Psoas muscle (tissue), 8 donors: ENCODE data around the gene TAX1BP3. TPM values are rescaled to one million over a fixed set of nuclear protein-coding genes. Genes with fewer than 3 reads are reported as not detected.
A peak's percentile ranks its signal among the peaks of the same experiment; 100 is the strongest.

Experiments
- ATAC-seq, 4 donors: fragments of 200-7000 bp; cut with Tn5 transposase; one replicate each; pipeline ENCODE4 v1.9.1; 2020; ENCODE audit warnings: moderate library complexity in 3 of 4, mild to moderate bottlenecking in 2 of 4
- DNase-seq, 2 donors: peaks; one replicate each; pipeline ENCODE4 v3.0.0-alpha.2; 2020
- H3K27ac ChIP-seq: fragments of 200-600 bp; one replicate; pipeline ENCODE4 v1.8.0; 2022
- H3K27me3 ChIP-seq, 3 donors: fragments of 200-600 bp in 1 of 3; one replicate each; pipeline versions ENCODE4 v1.6.1 to v1.8.0; 2013 to 2022; ENCODE audit warnings: low read length in 2 of 3, mild to moderate bottlenecking in 2 of 3, moderate library complexity in 1 of 3; ENCODE audit not compliant: insufficient read depth in 3 of 3
- H3K36me3 ChIP-seq, 2 donors: fragments of 200-600 bp in 1 of 2; one replicate each; pipeline versions ENCODE4 v1.6.1 to v1.8.0; 2013 to 2022; ENCODE audit warnings: low read depth in 1 of 2, mild to moderate bottlenecking in 1 of 2, moderate library complexity in 1 of 2; ENCODE audit not compliant: insufficient read depth in 1 of 2
- H3K4me1 ChIP-seq: fragments of 200-600 bp; one replicate; pipeline ENCODE4 v1.8.0; 2022
- H3K4me3 ChIP-seq: fragments of 200-600 bp; one replicate; pipeline ENCODE4 v1.8.0; 2022; ENCODE audit warnings: mild to moderate bottlenecking
- H3K9me3 ChIP-seq: fragments of 200-600 bp; one replicate; pipeline ENCODE4 v1.8.0; 2022
- WGBS, 3 donors: extraction: QIAGEN DNeasy Blood & Tissue Kit; methylation state at CpG; one replicate each; pipeline versions ENCODE4 v1.1.6 to v1.1.7; 2013; 5-methylcytosine and 5-hydroxymethylcytosine counted together
- intact Hi-C, 2 donors: fragments of 100-400 bp; cut with DNase I; formaldehyde crosslinking; loops; one replicate each; pipeline versions ENCODE4 v1.11.0 to v1.14.2; 2022
- polyA plus RNA-seq, 3 donors: library from polyadenylated mRNA; stranded (reverse); fragments of 200-250 nt; gene quantifications; one replicate each; pipeline ENCODE4 v1.2.3, GENCODE V29; 2013
- total RNA-seq, 4 donors: library from RNA; stranded (reverse); fragmentation: NEBNext Ultra II Directional in 2 of 4; extraction: Animal tissue kit (Norgen Biotek cat#: 25700) in 2 of 4; gene quantifications; one replicate each; pipeline versions ENCODE4 v1.2.1 to v1.2.4, GENCODE V29; 2021 to 2023
- TF ChIP-seq, protein P1 (sequence below): fragments of 200-600 bp; IDR thresholded peaks from one replicate; pipeline ENCODE4 v1.8.0; 2022; ENCODE audit warnings: antibody characterized with exemption
- donor health status: healthy with polysubstance abuse.
- donor health status: DM: no; HTN: no; CAD: no; lungs with moderate emphysema.
- donor health status: Bipolar disorder and iron deficiency.
- donor health status: healthy.
- donor health status: DM: yes; HTN: yes; CAD: no.
- donor health status: DM: no; HTN: no; CAD: no.
- donor health status: DM: no; HTN: no; CAD: no.
- donor health status: DM: yes; HTN: yes; CAD: no.

Gene TAX1BP3
- total and polyA plus RNA-seq, 7 donors: 20.4 to 75.7 (median 23.9) TPM

- intact Hi-C loops: no loop called here
- no peak for DNase-seq
- peaks cover 18% of the 10 kb centered on the region for H3K4me1 ChIP-seq
- no peak overlapping the region for H3K27ac ChIP-seq
- TF ChIP-seq, protein P1, sequence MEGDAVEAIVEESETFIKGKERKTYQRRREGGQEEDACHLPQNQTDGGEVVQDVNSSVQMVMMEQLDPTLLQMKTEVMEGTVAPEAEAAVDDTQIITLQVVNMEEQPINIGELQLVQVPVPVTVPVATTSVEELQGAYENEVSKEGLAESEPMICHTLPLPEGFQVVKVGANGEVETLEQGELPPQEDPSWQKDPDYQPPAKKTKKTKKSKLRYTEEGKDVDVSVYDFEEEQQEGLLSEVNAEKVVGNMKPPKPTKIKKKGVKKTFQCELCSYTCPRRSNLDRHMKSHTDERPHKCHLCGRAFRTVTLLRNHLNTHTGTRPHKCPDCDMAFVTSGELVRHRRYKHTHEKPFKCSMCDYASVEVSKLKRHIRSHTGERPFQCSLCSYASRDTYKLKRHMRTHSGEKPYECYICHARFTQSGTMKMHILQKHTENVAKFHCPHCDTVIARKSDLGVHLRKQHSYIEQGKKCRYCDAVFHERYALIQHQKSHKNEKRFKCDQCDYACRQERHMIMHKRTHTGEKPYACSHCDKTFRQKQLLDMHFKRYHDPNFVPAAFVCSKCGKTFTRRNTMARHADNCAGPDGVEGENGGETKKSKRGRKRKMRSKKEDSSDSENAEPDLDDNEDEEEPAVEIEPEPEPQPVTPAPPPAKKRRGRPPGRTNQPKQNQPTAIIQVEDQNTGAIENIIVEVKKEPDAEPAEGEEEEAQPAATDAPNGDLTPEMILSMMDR: no peak
- peaks cover 0 to 62% of the 10 kb centered on the region in 2 donors for H3K36me3 ChIP-seq
- no peak for ATAC-seq
- H3K9me3 ChIP-seq: no peaks in the 10 kb centered on the region
- H3K27me3 ChIP-seq: no peaks in the 10 kb centered on the region
- WGBS, 3 donors: 85 to 90% (median 86%) methylated on average over 15 to 16 of the region's 16 CpGs
- no peak overlapping the region for H3K4me3 ChIP-seq
Observed at GRCh38 chr17:3656755-3657587, 11.4 kb downstream of the TAX1BP3 start.

GRCh38 chr17:3656353-3656752, 12.0 kb downstream of the TAX1BP3 start:
- WGBS, 3 donors: 86 to 91% (median 90%) methylated on average over 14 to 16 of the region's 16 CpGs
- no peak for DNase-seq
- Histone ChIP-seq H3K9me3 (no peaks in the 10 kb centered on the region), H3K27me3 (no peaks in the 10 kb centered on the region), H3K4me3 (no peak overlapping the region), H3K27ac (no peak overlapping the region), H3K36me3 (peaks cover 0 to 60% of the 10 kb centered on the region in 2 donors), H3K4me1 (peaks cover 18% of the 10 kb centered on the region)
- no peak for ATAC-seq
- TF ChIP-seq, protein P1: no peak
- intact Hi-C loops: no loop called here

GRCh38 chr17:3655766-3656165, 12.6 kb downstream of the TAX1BP3 start:
- Histone ChIP-seq H3K27me3 (no peaks in the 10 kb centered on the region), H3K4me1 (peaks cover 18% of the 10 kb centered on the region), H3K27ac (no peak overlapping the region), H3K36me3 (peaks cover 0 to 60% of the 10 kb centered on the region in 2 donors), H3K4me3 (no peak overlapping the region), H3K9me3 (no peaks in the 10 kb centered on the region)
- intact Hi-C loops: no loop called here
- TF ChIP-seq, protein P1: no peak
- 87 to 92% (median 90%) methylated on average over 8 to 11 of the region's 11 CpGs for WGBS, 3 donors
- ATAC-seq (no peak), DNase-seq (no peak)

DNA sequence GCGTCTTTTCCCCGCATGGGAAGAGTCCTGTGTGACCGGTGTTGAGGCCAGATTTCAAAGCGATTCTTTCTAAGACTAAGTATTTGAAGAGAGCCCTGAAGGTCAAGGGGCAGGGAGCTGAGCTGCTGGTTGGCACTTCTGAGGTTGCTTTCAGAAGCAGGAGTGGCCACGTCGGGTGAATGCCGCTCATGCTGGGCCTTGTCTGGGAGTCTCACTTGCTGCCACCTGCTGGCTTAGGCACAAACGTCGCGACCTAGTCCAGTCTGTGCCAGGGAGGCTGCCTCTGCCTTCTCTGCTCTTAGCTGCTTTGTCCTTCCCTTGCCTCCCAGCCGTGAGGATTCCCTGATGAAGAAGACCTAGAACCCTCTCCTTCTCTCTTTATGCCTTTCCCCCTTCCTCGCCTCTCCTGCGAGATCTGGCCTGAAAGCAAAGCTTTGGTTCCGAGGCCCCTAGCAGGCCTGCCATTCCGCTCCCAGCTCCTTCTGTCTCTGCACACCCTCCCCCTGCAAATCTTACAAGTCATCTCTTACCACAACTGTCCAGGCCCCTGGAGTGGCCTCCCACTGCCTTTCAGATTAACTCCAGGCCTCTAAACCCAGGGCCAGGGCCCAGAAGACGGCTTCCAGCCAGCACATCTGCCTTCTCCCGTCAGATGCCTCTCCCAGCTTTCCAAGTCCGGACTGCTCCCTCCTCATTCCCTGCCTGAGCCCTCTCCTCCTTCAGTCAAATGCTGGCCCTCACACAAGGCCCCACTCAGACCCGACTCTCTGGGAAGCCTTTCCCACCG, 20.4 kb downstream of the TAX1BP3 start:
- DNase-seq: peak in 1 of 2 donors; percentile 72
- no peaks in the 10 kb centered on the region for H3K27me3 ChIP-seq
- 52 to 63% (median 53%) methylated on average over 20 of the region's 20 CpGs for WGBS, 3 donors
- TF ChIP-seq, protein P1: peak; percentile 49
- intact Hi-C loops: no loop called here
- no peak overlapping the region for H3K27ac ChIP-seq
- no peaks in the 10 kb centered on the region for H3K4me1 ChIP-seq
- ATAC-seq: peak; percentile 74 to 84 (median 82)
- H3K9me3 ChIP-seq: no peaks in the 10 kb centered on the region
- H3K4me3 ChIP-seq: no peak overlapping the region
- H3K36me3 ChIP-seq: peaks cover 0 to 84% of the 10 kb centered on the region in 2 donors
